Peyer's patch (tissue), 4 donors: Measurements from ENCODE around the gene ATAD3C.

ENCODE experiments used
- POLR2A ChIP-seq, 2 donors: fragments of 450-650 bp; IDR thresholded peaks; one replicate each; pipeline ENCODE4 v1.5.1; 2017; ENCODE audit warnings: antibody characterized with exemption in 2 of 2, mild to moderate bottlenecking in 2 of 2, moderate library complexity in 2 of 2
- TF ChIP-seq, protein P1 (sequence below), 6 experiments: fragments of 450-650 bp in 4 of 6; fragments of 200-600 bp in 2 of 6; sonication (generic) in 1 of 6; IDR thresholded peaks; one replicate each; pipeline ENCODE4 v1.5.1; 2017 to 2019; ENCODE audit warnings: antibody characterized with exemption in 6 of 6, mild to moderate bottlenecking in 3 of 6, moderate library complexity in 1 of 6

DNA sequence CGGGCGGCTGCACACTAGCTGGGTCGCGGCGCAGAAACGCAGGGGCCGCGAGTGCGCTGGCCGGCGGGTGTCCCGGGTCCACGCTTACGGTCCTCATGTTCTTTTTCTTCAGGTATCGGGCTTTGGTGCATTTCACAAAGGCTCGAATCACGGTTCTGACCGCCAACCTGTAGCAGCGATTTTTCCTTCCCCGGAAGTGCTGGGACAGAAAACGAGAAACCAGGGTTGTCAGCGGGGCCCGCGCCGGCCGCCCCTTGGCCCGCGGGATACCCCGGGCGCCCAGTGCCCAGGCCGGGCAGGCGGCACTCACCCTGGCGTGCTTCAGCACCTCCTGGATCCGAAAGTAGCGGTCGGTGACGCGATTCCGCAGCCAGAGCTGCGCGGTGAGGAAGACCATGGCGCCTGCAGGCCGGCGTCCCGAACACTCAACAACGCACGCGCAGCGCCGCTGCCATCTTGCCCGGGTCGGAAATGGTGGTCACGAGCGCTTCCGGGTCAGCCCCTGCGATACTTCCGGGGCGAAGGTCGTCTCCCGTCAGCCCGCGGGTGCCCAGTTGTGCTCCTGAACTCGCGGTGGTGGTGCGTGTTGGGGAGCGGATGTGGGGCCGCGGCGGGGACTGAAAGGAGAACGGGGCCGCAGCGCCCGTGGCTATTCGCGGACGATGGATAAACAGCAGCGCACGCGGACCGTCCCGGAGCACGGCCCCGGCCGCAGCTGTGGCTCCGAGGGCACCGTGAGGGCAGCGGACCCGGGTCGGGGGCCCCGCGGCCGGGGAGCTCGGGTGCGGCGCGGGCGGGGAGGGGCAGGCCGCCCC, 42.5 kb upstream of the ATAD3C start, which contains the start of gene MRPL20:
- TF ChIP-seq, protein P1, sequence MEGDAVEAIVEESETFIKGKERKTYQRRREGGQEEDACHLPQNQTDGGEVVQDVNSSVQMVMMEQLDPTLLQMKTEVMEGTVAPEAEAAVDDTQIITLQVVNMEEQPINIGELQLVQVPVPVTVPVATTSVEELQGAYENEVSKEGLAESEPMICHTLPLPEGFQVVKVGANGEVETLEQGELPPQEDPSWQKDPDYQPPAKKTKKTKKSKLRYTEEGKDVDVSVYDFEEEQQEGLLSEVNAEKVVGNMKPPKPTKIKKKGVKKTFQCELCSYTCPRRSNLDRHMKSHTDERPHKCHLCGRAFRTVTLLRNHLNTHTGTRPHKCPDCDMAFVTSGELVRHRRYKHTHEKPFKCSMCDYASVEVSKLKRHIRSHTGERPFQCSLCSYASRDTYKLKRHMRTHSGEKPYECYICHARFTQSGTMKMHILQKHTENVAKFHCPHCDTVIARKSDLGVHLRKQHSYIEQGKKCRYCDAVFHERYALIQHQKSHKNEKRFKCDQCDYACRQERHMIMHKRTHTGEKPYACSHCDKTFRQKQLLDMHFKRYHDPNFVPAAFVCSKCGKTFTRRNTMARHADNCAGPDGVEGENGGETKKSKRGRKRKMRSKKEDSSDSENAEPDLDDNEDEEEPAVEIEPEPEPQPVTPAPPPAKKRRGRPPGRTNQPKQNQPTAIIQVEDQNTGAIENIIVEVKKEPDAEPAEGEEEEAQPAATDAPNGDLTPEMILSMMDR (IDR thresholded peaks at IDR 0.05): peak in 1 of 6 experiments; percentile 3
- TF ChIP-seq POLR2A (IDR thresholded peaks at IDR 0.05): peak; percentile 69 to 72
